ENCODE data around the gene IL15RA. TPM values are rescaled to one million over a fixed set of nuclear protein-coding genes. Genes with fewer than 3 reads are reported as not detected.

IL15RA gene
- total RNA-seq, 2 experiments from 2014 or later: 23.5 to 25.1 TPM

DNA sequence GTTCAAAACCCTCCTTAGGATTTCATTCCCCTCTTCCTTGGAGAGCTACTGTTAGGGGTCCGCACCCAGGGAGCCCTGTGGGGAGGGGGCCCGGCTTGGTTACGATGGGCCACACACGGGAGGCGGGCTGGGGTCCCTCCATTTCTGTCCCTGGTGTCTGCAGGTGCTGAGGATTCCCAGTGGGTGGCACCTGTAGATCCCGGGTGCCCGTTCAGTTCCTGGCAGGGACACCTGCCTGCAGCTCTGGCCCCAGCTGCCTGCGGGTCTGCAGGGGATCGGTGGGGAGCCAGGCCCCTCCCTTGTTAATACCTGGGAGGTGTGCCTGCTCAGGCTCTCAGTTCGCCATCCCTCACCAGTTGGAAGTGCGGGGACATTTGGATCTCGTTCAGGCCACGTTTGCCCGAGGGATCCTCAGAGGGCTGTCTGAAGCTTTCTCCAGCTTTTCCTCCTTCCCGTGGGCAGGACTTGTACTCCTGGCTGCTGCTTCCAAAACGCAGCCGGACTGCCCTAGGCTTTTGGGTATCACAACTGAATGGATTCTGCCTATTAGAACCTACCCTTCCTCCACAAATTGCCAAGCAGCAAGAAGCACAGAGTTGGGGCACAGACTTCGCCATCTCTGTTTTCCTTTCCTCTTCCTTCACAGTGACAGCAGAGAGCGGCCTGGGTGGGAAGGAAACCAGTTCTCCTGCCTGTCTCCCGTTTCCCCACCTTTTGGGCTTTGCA lies 22.3 kb upstream of the IL15RA start:
- H3K27ac Mint-ChIP-seq: no peak overlapping the region
- POLR2A ChIA-PET: interaction anchor here (1.0 kb wide), 1 partner anchor 12 kb away, joined by 3 read pairs; no protein-coding TSS in a partner anchor
- DNase-seq (no peak), ATAC-seq (no peak)
- intact Hi-C loops (cut with micrococcal nuclease): no loop called here
- no peaks in the 10 kb centered on the region for H3K9me3 Mint-ChIP-seq
- H3K36me3 Mint-ChIP-seq (ENCODE audit: low read depth): no peaks in the 10 kb centered on the region
- peaks cover 15% of the 10 kb centered on the region for H3K4me1 Mint-ChIP-seq (ENCODE audit: low read depth)
- peaks cover 4% of the 10 kb centered on the region for H3K27me3 Mint-ChIP-seq
- no peak overlapping the region for H3K4me3 Mint-ChIP-seq
- TF ChIP-seq CTCF (IDR thresholded peaks at IDR 0.05): no peak
- CTCF ChIA-PET: no interaction called here

GRCh38 chr10:5996696-5997095 lies 19.4 kb upstream of the IL15RA start:
- TF ChIP-seq CTCF (IDR thresholded peaks at IDR 0.05): no peak
- CTCF ChIA-PET: no interaction called here
- intact Hi-C loops (cut with micrococcal nuclease): no loop called here
- no peak overlapping the region for H3K4me3 Mint-ChIP-seq
- H3K36me3 Mint-ChIP-seq (ENCODE audit: low read depth): no peaks in the 10 kb centered on the region
- ATAC-seq: no peak
- POLR2A ChIA-PET: no interaction called here
- DNase-seq: no peak
- H3K27ac Mint-ChIP-seq: no peak overlapping the region
- H3K9me3 Mint-ChIP-seq: peaks cover 10% of the 10 kb centered on the region
- H3K4me1 Mint-ChIP-seq (ENCODE audit: low read depth): peaks cover 4% of the 10 kb centered on the region
- peaks cover 4% of the 10 kb centered on the region for H3K27me3 Mint-ChIP-seq

GRCh38 chr10:5992398-5992797 lies 15.1 kb upstream of the IL15RA start:
- H3K4me1 Mint-ChIP-seq (ENCODE audit: low read depth): peaks cover 11% of the 10 kb centered on the region
- no peak for DNase-seq
- no peak for ATAC-seq
- TF ChIP-seq CTCF (IDR thresholded peaks at IDR 0.05): no peak
- POLR2A ChIA-PET: interaction anchor here (1.4 kb wide), 1 partner anchor 15 kb away, joined by 3 read pairs; the partner anchor contains the start of gene IL15RA
- H3K36me3 Mint-ChIP-seq (ENCODE audit: low read depth): no peaks in the 10 kb centered on the region
- no peaks in the 10 kb centered on the region for H3K27me3 Mint-ChIP-seq
- H3K27ac Mint-ChIP-seq: no peak overlapping the region
- CTCF ChIA-PET: interaction anchor here (1.1 to 1.8 kb wide), 2 partner anchors 21 to 22 kb away, joined by 5 to 7 read pairs; no protein-coding TSS in a partner anchor
- H3K4me3 Mint-ChIP-seq: no peak overlapping the region
- intact Hi-C loops (cut with micrococcal nuclease): no loop called here
- H3K9me3 Mint-ChIP-seq: peaks cover 16% of the 10 kb centered on the region

- no peak for DNase-seq
- POLR2A ChIA-PET: interaction anchor here (1.4 kb wide), 1 partner anchor 15 kb away, joined by 3 read pairs; the partner anchor contains the start of gene IL15RA
- Mint-ChIP-seq H3K4me3 (no peak overlapping the region), H3K9me3 (peaks cover 16% of the 10 kb centered on the region), H3K27ac (no peak overlapping the region), H3K36me3 (ENCODE audit: low read depth) (no peaks in the 10 kb centered on the region), H3K27me3 (peaks cover 2% of the 10 kb centered on the region), H3K4me1 (ENCODE audit: low read depth) (peaks cover 11% of the 10 kb centered on the region)
- no peak for TF ChIP-seq CTCF (IDR thresholded peaks at IDR 0.05)
- CTCF ChIA-PET: interaction anchor here (1.1 kb wide), 1 partner anchor 22 kb away, joined by 5 read pairs; no protein-coding TSS in a partner anchor
- ATAC-seq: no peak
- intact Hi-C loops (cut with micrococcal nuclease): no loop called here
Measured at GRCh38 chr10:5991708-5992107, 14.4 kb upstream of the IL15RA start.

- Mint-ChIP-seq H3K27me3 (peaks cover 3% of the 10 kb centered on the region), H3K4me3 (no peak overlapping the region), H3K9me3 (peaks cover 16% of the 10 kb centered on the region), H3K36me3 (ENCODE audit: low read depth) (no peaks in the 10 kb centered on the region), H3K4me1 (ENCODE audit: low read depth) (peaks cover 11% of the 10 kb centered on the region), H3K27ac (no peak overlapping the region)
- CTCF ChIA-PET: no interaction called here
- DNase-seq: no peak
- no peak for TF ChIP-seq CTCF (IDR thresholded peaks at IDR 0.05)
- POLR2A ChIA-PET: no interaction called here
- intact Hi-C loops (cut with micrococcal nuclease): no loop called here
- no peak for ATAC-seq
Measured at GRCh38 chr10:5989756-5990155, 12.4 kb upstream of the IL15RA start.
